Measurements from ENCODE around the gene PLXDC1. TPM values are rescaled to one million over a fixed set of nuclear protein-coding genes. Genes with fewer than 3 reads are reported as not detected.
A peak's percentile ranks its signal among the peaks of the same experiment; 100 is the strongest.

PLXDC1 gene
- total RNA-seq, 3 donors from 2014 or later: 11.8 to 37.7 (median 23.1) TPM

GRCh38 chr17:39195568-39196160 is 44.2 kb upstream of the PLXDC1 start:
- intact Hi-C loops (cut with DNase I; ENCODE audit: low total_unique reads): no loop called here
- Histone ChIP-seq H3K27ac (peak overlapping the region; percentile 54 to 97), H3K36me3 (no peaks in the 10 kb centered on the region), H3K4me1 (peaks cover 0 to 15% of the 10 kb centered on the region in 2 donors), H3K27me3 (no peaks in the 10 kb centered on the region), H3K4me3 (peak overlapping the region in 1 of 3 donors; percentile 93), H3K9me3 (no peaks in the 10 kb centered on the region)
- DNase-seq (ENCODE audit: low spot score in 2 of 2): no peak
- TF ChIP-seq, protein P1, sequence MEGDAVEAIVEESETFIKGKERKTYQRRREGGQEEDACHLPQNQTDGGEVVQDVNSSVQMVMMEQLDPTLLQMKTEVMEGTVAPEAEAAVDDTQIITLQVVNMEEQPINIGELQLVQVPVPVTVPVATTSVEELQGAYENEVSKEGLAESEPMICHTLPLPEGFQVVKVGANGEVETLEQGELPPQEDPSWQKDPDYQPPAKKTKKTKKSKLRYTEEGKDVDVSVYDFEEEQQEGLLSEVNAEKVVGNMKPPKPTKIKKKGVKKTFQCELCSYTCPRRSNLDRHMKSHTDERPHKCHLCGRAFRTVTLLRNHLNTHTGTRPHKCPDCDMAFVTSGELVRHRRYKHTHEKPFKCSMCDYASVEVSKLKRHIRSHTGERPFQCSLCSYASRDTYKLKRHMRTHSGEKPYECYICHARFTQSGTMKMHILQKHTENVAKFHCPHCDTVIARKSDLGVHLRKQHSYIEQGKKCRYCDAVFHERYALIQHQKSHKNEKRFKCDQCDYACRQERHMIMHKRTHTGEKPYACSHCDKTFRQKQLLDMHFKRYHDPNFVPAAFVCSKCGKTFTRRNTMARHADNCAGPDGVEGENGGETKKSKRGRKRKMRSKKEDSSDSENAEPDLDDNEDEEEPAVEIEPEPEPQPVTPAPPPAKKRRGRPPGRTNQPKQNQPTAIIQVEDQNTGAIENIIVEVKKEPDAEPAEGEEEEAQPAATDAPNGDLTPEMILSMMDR (IDR thresholded peaks at IDR 0.05): no peak

GRCh38 chr17:39194985-39195524 is 43.6 kb upstream of the PLXDC1 start:
- intact Hi-C loops (cut with DNase I; ENCODE audit: low total_unique reads): no loop called here
- H3K4me3 ChIP-seq: no peak overlapping the region
- DNase-seq (ENCODE audit: low spot score in 2 of 2): no peak
- H3K4me1 ChIP-seq: peaks cover 0 to 14% of the 10 kb centered on the region in 2 donors
- H3K27ac ChIP-seq: peak overlapping the region; percentile 54 to 97
- TF ChIP-seq POLR2AphosphoS5 (IDR thresholded peaks at IDR 0.05): no peak
- TF ChIP-seq POLR2A (IDR thresholded peaks at IDR 0.05): no peak
- TF ChIP-seq, protein P1 (IDR thresholded peaks at IDR 0.05): no peak
- H3K9me3 ChIP-seq: no peaks in the 10 kb centered on the region
- no peaks in the 10 kb centered on the region for H3K27me3 ChIP-seq
- H3K36me3 ChIP-seq: no peaks in the 10 kb centered on the region

- no peak for DNase-seq (ENCODE audit: low spot score in 2 of 2)
- H3K4me3 ChIP-seq: no peak overlapping the region
- intact Hi-C loops (cut with DNase I; ENCODE audit: low total_unique reads): no loop called here
- peaks cover 0 to 14% of the 10 kb centered on the region in 2 donors for H3K4me1 ChIP-seq
- H3K27ac ChIP-seq: peak overlapping the region in 1 of 2 donors; percentile 97
- H3K9me3 ChIP-seq: no peaks in the 10 kb centered on the region
- no peaks in the 10 kb centered on the region for H3K27me3 ChIP-seq
- TF ChIP-seq, protein P1 (IDR thresholded peaks at IDR 0.05): no peak
- no peak for TF ChIP-seq POLR2AphosphoS5 (IDR thresholded peaks at IDR 0.05)
- no peak for TF ChIP-seq POLR2A (IDR thresholded peaks at IDR 0.05)
- H3K36me3 ChIP-seq: no peaks in the 10 kb centered on the region
These were observed 42.9 kb upstream of the PLXDC1 start for GRCh38 chr17:39194089-39194984.

GRCh38 chr17:39193346-39193745 is 41.9 kb upstream of the PLXDC1 start:
- Histone ChIP-seq H3K4me3 (no peak overlapping the region), H3K36me3 (no peaks in the 10 kb centered on the region), H3K27me3 (no peaks in the 10 kb centered on the region), H3K27ac (no peak overlapping the region), H3K4me1 (peaks cover 0 to 14% of the 10 kb centered on the region in 2 donors), H3K9me3 (no peaks in the 10 kb centered on the region)
- intact Hi-C loops (cut with DNase I; ENCODE audit: low total_unique reads): no loop called here
- no peak for DNase-seq (ENCODE audit: low spot score in 2 of 2)
- TF ChIP-seq POLR2AphosphoS5 (IDR thresholded peaks at IDR 0.05) (no peak), POLR2A (IDR thresholded peaks at IDR 0.05) (no peak)
- TF ChIP-seq, protein P1 (IDR thresholded peaks at IDR 0.05): no peak

- H3K9me3 ChIP-seq: no peaks in the 10 kb centered on the region
- peaks cover 0 to 12% of the 10 kb centered on the region in 2 donors for H3K4me1 ChIP-seq
- TF ChIP-seq POLR2A (IDR thresholded peaks at IDR 0.05): no peak
- no peak overlapping the region for H3K4me3 ChIP-seq
- no peaks in the 10 kb centered on the region for H3K27me3 ChIP-seq
- H3K27ac ChIP-seq: no peak overlapping the region
- intact Hi-C loops (cut with DNase I; ENCODE audit: low total_unique reads): no loop called here
- H3K36me3 ChIP-seq: no peaks in the 10 kb centered on the region
- no peak for DNase-seq (ENCODE audit: low spot score in 2 of 2)
These were observed 41.5 kb upstream of the PLXDC1 start for GRCh38 chr17:39192901-39193300.
